ENCODE data around the gene TTLL7.

TTLL7 gene

DNA sequence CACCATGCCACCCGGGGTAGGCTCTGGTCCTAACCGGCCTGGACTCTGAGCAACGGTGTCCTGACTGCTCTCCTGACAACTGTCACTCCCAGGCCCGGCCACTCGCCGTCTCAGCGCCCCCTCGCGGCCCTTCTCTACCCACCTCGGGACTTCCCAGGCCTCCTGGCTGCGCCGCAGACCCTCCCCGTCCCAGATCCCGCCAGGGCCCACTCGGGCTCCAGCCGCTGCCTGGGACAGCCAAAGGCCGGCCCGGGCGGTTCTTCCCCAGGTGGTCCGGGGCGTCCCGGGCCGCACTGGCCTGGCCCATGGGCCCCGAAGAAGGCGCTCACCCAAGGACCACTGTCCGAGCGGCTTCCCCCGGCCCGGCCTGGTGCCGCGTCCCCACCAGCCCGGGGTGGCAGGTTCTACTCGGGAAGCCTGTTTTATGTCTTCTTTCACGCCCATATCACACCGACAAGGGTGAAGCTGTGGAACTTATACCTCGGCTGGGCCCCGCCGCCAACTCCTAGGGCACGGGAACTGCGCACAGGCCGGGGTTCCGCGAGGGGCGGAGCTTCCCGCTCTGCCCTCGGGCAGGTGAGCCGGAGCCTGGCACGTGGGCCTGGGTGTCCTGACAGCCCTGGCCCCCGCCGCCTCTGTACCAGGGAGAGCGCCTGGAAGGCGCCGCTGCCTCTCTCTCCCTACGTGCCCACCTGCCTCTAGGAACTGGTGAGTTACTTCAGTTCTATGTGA lies 138.3 kb downstream of the TTLL7 start:
- peak; percentile 71 to 90 (median 80) for DNase-seq

DNA sequence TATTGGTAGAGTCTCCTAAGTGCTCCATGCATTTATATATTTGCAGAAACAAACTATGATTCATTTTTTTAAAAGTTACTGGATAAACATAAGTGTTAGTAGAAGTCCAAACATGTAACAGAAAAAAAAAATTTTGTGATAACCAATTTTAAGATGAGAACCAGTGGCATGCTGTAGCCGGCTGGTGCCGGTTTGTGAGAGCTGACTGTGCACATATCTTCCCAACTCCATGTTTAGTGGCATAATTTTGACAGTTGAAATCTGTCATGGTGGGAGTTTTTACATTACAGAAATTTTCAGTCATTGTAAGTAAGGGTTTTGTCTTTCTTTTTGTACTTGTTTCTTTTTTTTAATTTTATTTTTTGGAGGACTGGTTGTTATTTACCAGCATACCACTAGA lies 141.2 kb downstream of the TTLL7 start:
- no peak for DNase-seq

DNA sequence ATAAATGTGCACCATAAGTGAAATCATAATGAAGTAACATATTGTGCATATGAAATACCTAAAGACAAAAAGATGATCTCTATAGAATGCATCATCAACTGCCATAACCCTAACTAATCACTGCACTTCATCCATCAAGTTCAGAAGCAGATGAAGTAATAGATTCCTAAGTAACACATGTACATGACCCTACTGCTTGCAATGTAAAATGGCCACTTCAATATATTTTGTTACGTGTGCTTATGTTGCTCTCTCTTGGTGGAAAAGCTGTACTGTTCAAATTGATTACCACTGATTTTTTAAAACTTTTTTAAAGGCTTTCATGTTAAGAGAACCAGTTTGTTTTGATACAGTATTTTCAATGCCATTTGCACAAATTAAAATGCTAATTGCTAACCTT lies 141.8 kb downstream of the TTLL7 start:
- DNase-seq: peak in 3 of 4 experiments; percentile 6 to 44 (median 28)

DNA sequence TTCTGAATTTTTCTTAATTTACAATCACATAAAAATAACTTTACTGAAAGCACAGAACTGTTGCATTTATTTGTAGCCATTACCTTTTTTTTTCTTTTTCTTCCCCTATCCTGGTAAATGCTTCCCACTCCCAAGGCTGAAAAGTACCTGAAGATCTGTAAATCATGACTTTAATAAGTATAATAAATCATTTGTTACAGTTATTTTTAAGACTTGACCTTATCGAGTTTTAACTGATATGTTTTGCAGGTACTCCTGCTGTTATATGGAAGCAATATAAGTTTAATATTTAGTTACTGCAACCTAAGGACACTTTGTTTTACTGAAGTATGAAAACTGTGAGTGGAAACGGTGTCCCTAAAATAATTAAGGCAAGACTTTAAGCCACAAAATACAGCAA lies 142.6 kb downstream of the TTLL7 start:
- DNase-seq: no peak

DNA sequence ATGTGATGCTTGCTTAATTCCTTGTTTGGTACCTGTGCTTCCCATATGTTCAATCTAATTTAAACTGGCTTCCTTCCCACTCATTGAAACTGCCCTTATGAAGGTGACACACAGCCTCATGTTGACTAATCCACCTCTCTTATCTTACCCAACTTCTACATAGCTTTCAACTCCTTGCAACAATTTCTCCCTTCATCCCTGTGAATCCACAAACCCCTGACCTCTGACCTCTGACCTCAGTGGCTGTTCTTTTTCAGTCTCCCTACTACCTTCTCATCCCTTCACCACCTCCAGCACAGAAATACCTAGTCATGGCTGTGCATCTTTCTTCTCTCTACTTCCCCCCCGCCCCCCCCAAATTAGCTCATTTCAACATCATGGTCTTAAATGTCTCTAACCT lies 144.5 kb downstream of the TTLL7 start:
- no peak for DNase-seq

DNA sequence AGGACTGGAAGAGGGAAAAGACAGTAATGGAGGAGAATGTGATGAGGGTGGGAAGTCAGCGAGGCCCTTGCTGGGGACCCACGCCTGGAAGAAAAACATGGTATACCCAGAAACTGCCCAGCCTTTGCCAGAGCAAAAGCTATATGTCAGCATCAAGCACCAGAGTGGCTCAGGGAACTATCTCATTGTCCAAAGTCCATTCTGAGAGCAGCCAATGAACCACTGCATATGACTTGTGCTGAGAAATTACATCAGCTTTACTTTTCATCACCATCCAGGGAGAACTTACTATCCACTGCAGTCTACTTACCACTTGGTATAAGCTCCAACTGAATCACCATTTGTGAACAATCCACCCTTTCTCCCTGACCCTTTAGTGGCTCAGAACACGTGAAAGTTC lies 148.1 kb downstream of the TTLL7 start:
- no peak for DNase-seq

DNA sequence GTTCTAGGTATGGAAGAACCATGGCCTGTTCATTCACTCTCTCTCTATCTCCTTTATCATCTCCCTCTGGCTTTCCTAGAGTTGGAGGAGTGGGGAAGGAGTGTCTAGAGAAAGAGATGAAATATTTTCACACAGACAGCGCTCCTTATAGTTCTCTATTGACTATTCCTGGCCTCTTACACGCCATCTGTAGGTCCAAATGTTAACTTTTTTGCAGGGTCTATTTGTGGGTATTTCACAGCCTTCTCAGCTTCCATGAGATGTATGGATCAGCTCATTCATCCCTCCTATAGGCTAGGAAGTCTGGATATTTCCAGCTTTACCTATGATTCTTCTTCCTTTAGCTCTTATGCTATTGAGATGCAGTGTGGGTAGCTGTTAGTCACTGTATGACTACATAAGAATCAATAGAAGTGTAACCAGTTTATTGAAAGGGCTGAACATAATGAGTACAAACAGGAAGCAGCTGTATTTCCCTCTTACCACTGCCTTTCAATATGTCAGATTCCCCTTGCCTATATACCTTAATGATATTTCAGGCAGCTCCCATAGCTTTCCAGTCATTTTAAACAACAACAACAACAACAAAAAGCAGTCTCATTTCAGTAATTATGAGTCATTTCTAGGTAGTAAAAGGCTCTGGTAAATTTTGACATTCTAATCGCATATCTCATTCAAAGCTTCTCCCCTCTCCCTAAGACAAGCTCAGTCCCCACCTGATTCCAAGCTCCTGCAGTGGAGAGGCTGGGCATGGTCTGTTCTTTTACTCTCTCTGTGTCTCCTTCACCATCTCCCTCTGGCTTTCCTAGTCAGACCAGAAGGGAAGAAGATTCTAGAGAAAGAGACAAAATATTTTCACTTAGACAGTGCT lies 149.5 kb downstream of the TTLL7 start:
- DNase-seq: no peak

DNA sequence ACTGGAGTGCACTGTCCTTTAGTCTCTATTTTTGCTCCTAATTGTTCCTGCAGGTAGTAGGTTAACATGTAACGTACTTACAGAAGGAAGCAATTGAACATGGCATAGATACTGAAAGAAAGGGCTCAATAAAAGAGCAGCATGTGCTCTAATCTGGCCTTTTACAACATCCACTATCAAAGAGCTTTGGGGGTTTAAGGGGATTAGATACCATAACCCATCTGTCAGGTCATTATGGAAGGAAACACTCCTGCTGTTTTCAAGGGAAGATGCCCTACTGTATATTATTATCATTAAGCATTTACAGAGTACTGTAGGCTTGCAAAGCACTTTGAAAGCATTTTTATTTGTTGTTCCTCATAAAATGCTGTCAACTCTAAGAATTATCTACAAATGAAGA lies 152.8 kb downstream of the TTLL7 start:
- DNase-seq: no peak

DNA sequence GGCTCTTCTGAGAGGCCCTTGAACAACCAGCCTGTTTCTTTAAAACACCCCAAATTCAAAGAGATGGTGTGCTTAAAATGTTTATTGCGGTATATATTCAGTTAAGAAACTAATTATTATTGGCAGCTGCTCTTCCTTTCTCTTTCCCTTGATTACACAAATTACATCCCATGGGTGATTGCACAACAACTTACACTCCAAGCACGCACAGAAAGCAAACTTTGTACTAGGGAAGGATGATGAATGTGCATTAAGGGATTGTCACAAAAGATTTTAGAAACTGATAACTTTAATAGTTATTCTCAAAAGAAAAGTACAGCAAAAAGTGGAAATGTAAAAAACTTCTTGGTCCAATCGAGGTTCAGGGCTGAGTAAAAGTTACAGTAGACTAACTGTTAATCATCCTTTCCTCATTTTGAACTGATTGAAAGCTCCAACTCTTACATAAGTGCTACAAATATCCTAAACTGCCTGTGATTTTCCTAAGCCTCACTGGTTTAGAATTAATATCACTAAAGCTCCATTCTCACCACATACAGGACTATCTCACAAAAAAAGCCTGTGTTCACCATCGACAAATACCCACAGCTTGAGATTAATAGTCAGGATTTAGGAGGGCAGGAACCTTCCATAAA lies 153.4 kb downstream of the TTLL7 start:
- peak in 3 of 4 experiments; percentile 11 to 49 (median 17) for DNase-seq

DNA sequence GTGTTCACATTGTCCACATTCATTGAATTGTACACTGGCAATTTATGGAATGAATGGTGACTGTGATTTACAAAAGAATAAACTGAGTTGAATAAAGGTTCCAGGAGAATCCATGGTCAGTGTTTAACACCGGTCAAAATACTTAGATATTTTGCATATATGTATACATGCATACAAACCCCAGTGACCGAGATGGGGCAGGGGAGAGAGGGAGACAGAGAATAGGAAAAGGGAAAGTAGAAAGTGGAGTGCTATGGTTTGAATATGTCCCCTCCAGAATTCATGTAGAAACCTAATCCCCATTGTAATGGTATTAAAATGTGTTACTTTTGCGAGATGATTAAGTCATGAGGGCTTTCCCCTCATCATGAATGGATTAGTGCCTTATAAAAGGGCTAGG lies 154.4 kb downstream of the TTLL7 start:
- no peak for DNase-seq

DNA sequence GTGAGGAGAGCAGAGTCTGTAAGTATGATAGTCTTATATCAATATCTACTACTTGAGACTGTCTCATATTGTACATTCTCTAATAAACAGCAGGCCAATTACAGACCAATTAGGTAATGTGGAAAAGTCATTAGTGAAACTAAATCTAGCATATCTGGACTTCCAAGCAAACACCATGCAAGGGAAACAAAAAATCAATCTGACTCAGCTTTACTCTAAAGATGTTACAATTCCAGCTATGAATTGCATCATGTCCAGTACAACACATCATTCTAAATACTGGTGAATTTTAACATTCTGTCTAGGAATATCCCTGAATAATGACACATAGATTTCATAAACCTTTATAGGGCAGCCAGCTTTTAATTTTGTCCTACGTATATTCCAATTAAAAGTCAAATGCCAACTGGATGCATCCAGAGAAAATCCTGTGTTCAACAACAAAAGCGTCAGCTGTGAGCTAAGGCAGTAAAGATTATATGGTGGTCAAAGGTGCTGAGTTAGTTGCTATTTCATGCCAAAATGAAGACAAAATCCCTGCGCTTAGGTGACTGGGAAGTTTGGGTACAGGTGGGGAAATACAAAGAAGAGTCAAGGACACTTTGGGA lies 159.3 kb downstream of the TTLL7 start:
- peak in 2 of 4 experiments; percentile 16 to 30 for DNase-seq

DNA sequence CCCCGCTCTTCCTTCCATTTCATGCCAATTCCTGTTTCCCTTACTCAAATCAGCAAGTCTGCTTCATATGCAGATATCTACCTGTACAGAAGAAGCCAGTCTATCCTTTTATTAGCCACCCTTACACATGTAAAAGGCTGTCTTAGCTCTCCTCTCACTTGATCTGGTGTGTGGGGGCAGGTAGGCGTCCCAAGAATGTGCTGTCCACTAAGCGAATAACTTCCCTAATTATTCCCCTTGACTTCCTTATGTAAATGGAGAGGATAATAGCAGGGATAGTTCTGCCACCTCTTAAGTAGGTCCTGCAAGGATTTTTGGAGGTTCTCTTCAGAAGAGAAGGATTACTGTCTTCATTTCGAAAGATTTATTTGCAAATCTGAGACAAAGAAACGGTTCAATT lies 160.4 kb downstream of the TTLL7 start:
- no peak for DNase-seq

DNA sequence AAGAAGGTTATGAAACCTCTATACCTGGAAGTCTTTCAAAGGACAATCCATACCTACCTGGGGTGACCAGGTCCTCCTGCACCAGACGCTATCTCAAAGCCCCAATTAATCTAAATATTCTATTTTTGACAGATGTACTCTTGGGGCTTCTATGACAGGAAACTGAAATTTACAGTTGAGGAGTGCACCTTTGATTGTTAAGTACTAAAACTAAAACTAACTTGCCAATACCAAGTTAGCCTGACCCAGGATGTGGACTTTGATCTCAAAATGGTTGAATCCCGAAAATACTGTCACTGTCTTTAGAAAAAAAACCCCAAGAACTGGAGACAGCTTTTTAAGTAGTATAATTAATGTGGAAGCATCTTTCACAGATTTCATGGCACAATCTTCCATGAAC lies 162.4 kb downstream of the TTLL7 start:
- DNase-seq: no peak

DNA sequence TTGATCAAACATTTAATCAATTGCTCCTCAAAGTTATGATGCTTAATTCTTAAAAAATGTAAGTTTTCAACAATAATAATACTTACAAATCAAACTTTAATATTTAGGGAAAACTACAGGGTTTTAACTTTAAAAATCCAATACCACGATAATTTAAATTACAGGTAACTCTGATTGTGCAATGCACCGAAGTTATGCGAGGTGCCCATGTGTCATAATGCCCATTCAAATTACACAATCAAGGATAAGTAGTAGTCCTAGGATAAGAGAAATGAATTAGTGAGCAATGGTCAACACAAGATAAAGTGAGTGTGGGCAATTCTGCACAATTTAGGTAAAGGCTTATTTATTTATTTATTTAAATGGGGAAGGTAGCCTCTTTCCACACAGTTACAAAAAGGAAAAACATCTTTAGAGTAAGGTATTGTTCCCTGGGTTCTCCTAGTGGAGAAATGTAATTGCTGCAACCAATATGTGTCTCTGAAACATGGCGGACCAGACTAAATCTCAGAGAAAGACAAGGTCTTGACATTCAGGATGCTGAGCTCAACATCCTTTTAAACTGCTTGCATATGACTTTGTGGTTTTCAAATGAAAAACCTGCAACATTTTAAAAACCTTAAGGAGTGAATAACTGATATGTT lies 164.2 kb downstream of the TTLL7 start:
- no peak for DNase-seq

DNA sequence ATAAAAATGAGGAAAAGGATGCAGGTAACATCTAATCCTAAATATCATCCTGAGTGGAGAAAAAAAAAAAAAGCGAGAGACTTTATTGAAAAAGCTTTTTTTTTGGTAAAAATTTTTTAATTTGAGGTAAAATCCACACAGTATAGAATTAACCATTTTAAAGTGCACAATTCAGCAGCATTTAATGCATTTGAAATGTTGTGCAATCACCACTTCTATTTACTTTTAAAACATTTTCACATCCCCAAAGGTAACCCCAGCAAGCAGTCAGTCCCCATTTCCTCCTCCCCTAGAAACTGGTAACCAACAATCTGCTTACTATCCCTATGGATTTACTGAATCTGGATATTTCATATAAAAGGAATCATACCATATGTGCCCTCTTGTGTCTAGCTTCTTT lies 166.7 kb downstream of the TTLL7 start:
- no peak for DNase-seq

DNA sequence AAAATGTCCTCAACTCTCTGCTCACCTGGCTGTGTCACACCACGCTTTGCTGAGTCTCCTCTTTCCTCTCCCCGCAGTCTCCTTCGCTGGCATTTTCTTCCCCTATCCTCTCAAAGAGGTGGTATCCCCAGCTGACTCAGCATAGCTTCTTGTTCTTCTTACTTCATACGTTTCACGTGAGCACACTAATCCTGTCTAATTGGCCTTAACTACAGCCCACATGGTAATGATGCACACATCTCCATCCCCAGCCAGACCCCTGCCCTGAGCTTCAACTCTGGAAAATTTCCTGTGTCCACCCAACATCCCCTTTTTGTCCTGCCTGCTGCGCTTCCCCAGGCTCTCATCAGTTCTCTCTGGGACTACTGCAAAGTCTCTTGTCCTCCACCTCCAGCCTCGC lies 169.8 kb downstream of the TTLL7 start:
- DNase-seq: peak in 2 of 4 experiments; percentile 11 to 16

DNA sequence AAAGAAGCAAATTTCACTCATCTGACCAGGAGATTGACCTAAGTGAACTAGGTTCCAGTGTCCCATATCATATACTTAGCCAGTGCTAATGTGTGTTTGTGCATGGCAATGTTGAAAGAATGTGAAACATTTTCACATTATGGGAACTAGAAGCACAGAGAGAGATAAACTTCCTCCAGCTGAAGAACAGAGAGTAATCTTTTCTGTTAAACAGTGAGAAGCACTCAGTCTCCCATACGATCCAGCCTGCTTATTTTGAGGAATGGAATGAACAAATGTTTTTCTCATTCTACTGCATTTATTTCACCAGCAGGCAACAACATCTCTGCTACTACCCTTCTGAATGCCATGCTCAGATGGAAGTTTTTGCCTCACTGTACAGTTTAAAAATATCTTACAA lies 170.5 kb downstream of the TTLL7 start:
- DNase-seq: no peak

DNA sequence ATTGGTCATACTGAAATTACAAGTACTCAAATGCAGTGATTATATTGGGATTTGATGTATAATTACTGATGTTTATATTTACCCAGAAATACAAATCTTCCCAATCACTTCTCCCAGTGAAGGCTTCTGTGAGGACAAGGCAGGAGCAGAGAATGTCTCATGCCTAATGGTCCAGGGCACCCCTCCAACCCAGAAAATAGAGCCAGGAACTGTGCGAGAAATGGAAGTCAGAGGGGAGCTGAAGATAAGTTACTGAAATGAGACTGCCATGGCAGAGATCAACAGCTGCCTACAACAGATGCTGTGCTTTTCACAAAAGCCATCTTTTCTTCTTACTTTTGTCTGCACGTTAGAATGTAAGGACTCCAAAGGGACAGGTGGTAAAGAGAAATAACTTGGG lies 171.2 kb downstream of the TTLL7 start:
- DNase-seq: no peak

DNA sequence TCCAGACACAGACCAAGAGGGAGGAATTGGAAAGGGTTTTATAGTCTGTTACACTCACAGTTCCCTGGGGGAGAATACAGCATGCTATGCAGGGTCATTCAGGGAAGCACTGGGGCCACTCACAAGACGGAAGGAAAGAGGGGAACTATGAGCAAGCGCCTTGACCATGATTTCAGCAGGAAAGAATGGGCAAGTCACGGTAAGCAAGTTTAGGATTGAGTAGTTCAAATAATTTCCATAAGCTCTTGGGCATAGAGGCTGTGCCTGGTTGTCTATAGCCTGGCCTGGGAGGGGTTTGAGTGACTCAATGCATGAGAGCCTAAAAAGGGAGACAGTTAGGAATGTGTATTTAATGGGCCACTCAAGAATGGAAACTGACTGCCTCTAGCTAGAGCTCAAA lies 176.7 kb downstream of the TTLL7 start:
- peak in 2 of 4 experiments; percentile 22 to 27 for DNase-seq

DNA sequence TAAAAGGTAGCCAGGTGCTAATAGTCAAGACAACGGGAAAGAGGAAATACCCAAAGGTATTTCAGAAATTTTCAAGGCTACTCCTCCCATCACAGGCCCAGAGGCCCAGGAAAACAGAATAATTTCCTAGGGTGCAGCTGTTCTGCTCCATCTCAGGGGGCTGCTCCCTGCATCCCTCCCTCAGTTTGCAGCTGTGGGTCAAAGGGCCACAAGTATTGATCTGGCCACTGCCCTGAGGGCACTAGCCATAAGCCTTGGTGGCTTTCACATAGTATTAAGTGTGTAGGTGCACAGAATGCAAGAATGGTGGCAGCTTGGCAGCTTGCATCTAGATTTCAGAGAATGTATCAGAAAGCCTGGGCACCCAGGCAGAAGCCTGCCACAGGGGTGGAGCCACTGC lies 179.5 kb downstream of the TTLL7 start:
- DNase-seq: no peak

DNA sequence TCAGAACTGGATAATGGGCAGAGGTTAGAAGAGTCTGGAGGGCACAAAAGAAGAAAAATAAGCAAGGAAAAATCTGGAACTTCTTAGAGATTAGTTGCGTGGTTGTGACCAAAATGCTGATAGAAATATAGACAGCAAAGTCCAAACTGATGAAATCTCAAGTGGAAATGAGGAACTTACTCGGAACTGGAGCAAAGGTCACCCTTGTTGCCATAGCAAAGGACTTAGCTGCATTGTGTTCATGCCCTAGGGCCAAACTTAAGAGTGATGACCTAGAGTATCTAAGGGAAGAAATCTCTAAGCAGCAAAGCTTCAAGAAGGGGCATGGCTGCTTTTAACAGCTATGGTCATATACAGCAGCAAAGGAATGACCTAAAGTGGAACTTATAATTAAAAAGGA lies 180.0 kb downstream of the TTLL7 start:
- peak; percentile 76 to 93 (median 87) for DNase-seq

DNA sequence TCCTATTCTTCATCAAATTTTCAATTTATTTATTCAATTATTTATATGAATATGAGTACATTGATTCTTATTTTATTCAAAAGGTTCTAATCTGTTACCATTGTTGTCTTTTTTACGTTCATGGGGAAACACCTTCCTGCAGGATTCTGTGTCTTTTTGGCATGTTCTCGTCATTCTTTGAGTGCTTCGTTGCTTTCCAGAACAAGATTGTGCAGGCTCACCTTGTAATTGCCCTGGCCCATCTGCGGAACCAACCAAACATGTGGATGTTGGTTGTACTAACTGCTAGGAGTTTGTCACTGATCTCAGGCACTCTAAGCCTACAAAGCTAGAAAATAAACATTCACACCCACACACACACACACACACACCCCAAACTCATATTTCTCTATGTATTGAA lies 182.1 kb downstream of the TTLL7 start:
- DNase-seq: no peak

DNA sequence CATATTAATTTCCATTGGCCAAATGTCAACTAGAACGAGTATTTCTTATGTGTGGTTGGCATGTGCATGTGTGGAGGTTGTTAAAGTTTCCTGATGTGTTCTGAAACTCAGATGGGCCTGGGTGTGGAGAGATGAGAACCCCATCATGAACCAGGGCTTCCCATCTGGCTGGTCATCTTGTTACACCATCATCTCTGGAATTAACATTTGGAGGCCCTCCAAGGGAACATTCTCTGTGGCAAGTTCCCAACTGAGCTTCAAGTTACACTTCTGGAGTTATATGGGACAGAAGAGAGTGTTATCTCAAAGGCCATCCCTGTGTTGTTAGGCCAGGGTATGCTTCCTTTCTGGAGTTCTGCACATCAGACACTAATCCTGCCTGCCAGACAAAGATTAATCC lies 183.6 kb downstream of the TTLL7 start:
- no peak for DNase-seq
